ENCODE data around the gene ANKUB1. TPM values are rescaled to one million over a fixed set of nuclear protein-coding genes. Genes with fewer than 3 reads are reported as not detected.

ANKUB1 gene
- total RNA-seq, 2 experiments from 2014 or later: not detected

DNA sequence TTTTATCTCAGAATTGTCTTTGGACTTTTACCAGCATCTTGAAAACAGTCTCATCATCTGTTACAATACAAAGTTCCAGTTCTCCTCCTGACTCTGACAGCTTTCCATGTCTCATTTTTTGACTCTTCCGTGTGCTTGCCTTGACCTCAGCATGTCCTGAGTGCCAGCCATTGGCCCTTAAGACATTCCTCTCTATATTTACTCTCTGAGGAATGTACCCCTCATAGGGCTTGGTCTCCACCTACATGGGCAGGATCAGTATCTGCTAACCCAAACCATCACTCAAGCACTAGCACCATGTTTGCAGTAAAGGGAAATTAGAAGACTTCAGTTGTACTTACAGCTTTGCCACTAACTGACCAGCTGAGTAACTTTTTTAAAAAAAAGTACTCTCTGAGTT lies 16.2 kb downstream of the ANKUB1 start:
- intact Hi-C loops (cut with DNase I, micrococcal nuclease): no loop called here
- DNase-seq: no peak
- no peaks in the 10 kb centered on the region for H3K4me1 ChIP-seq (ENCODE audit: insufficient read depth, low read length)
- Mint-ChIP-seq H3K27ac (no peak overlapping the region), H3K9me3 (no peaks in the 10 kb centered on the region), H3K4me1 (ENCODE audit: low read depth) (no peaks in the 10 kb centered on the region), H3K36me3 (ENCODE audit: low read depth) (no peaks in the 10 kb centered on the region), H3K27me3 (no peaks in the 10 kb centered on the region), H3K4me3 (no peak overlapping the region)
- H3K4me3 ChIP-seq (ENCODE audit: low read length): no peak overlapping the region
- H3K9me3 ChIP-seq (ENCODE audit: control insufficient read depth in 1 of 2, insufficient read depth in 1 of 2, low read length in 2 of 2): no peaks in the 10 kb centered on the region
- no peaks in the 10 kb centered on the region for H3K27me3 ChIP-seq (ENCODE audit: control insufficient read depth in 1 of 2, insufficient read depth in 2 of 2, low read length in 2 of 2)
- H3K36me3 ChIP-seq (ENCODE audit: insufficient read depth, low read length): no peaks in the 10 kb centered on the region
- TF ChIP-seq, protein P1, sequence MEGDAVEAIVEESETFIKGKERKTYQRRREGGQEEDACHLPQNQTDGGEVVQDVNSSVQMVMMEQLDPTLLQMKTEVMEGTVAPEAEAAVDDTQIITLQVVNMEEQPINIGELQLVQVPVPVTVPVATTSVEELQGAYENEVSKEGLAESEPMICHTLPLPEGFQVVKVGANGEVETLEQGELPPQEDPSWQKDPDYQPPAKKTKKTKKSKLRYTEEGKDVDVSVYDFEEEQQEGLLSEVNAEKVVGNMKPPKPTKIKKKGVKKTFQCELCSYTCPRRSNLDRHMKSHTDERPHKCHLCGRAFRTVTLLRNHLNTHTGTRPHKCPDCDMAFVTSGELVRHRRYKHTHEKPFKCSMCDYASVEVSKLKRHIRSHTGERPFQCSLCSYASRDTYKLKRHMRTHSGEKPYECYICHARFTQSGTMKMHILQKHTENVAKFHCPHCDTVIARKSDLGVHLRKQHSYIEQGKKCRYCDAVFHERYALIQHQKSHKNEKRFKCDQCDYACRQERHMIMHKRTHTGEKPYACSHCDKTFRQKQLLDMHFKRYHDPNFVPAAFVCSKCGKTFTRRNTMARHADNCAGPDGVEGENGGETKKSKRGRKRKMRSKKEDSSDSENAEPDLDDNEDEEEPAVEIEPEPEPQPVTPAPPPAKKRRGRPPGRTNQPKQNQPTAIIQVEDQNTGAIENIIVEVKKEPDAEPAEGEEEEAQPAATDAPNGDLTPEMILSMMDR (IDR thresholded peaks at IDR 0.05): no peak
- ChIA-PET POLR2A (no interaction called here), CTCF (no interaction called here)
- ATAC-seq (ENCODE audit: poor library complexity): no peak
- H3K27ac ChIP-seq (ENCODE audit: low read depth in 1 of 2, low read length in 2 of 2): no peak overlapping the region

DNA sequence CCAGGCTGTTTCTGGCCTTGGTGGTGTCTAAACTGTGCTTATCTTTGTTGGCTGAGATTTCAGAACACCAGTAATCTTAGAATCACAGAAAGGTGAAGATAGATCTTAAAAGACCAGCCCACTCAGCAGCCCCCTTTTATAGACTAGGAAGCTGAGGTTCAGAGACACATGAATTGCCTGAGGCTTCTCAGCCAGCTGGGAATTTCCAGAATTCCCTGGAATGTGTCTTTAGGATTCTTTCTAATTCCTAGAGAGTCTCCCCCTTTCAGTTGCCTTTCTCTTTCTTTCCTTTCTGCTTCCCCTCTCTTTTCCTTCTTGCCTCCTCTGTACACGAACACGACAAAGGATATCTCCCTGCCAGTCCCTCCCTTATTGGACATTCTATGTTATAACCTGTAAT lies 19.5 kb downstream of the ANKUB1 start:
- H3K36me3 Mint-ChIP-seq (ENCODE audit: low read depth): no peaks in the 10 kb centered on the region
- H3K27ac ChIP-seq (ENCODE audit: low read depth in 1 of 2, low read length in 2 of 2): no peak overlapping the region
- H3K9me3 Mint-ChIP-seq: no peaks in the 10 kb centered on the region
- no peak overlapping the region for H3K4me3 Mint-ChIP-seq
- POLR2A ChIA-PET: no interaction called here
- no peaks in the 10 kb centered on the region for H3K36me3 ChIP-seq (ENCODE audit: insufficient read depth, low read length)
- H3K9me3 ChIP-seq (ENCODE audit: control insufficient read depth in 1 of 2, insufficient read depth in 1 of 2, low read length in 2 of 2): no peaks in the 10 kb centered on the region
- intact Hi-C loops (cut with DNase I, micrococcal nuclease): loop anchor here in 1 of 2 experiments (5.0 kb wide), 2 partner anchors 261 to 656 kb away; no protein-coding TSS in a partner anchor
- H3K27me3 Mint-ChIP-seq: peaks cover 11% of the 10 kb centered on the region
- H3K4me1 ChIP-seq (ENCODE audit: insufficient read depth, low read length): no peaks in the 10 kb centered on the region
- TF ChIP-seq, protein P1 (IDR thresholded peaks at IDR 0.05): no peak
- no peaks in the 10 kb centered on the region for H3K4me1 Mint-ChIP-seq (ENCODE audit: low read depth)
- no peak for DNase-seq
- H3K27me3 ChIP-seq (ENCODE audit: control insufficient read depth in 1 of 2, insufficient read depth in 2 of 2, low read length in 2 of 2): no peaks in the 10 kb centered on the region
- H3K27ac Mint-ChIP-seq: no peak overlapping the region
- CTCF ChIA-PET: no interaction called here
- no peak for ATAC-seq (ENCODE audit: poor library complexity)
- no peak overlapping the region for H3K4me3 ChIP-seq (ENCODE audit: low read length)

DNA sequence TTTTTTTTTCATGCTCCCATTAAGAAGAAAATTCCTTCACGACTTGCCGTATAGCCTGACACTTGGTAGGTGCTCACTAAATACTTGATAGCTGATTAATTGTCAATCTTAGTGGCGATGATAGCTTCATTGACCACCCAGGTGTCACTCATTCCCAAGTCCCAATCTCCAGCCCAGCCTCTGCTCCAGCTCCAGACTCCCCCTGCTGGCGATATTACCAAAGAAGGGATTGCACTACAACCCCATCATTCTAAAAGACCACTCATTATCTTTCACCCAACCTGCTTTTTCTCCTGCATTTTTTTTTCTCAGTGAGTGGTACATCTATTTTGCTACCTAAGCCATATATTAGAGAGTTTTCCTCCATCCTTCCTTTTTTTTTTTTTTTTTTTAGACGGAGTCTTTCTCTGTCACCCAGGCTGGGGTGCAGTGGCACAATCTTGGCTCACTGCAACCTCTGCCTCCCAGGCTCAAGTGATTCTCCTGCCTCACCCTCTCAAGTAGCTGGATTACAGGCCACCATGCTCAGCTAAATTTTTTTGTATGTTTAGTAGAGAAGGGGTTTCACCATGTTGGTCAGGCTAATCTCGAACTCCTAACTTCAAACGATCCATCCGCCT lies 20.6 kb downstream of the ANKUB1 start:
- Mint-ChIP-seq H3K27me3 (peaks cover 19% of the 10 kb centered on the region), H3K4me3 (no peak overlapping the region), H3K36me3 (ENCODE audit: low read depth) (no peaks in the 10 kb centered on the region), H3K27ac (no peak overlapping the region), H3K4me1 (ENCODE audit: low read depth) (no peaks in the 10 kb centered on the region), H3K9me3 (no peaks in the 10 kb centered on the region)
- DNase-seq (peak in 10 of 14 experiments; percentile 1 to 58 (median 10)), ATAC-seq (ENCODE audit: poor library complexity) (no peak)
- ChIA-PET POLR2A (no interaction called here), CTCF (interaction anchor here (0.7 to 1.3 kb wide), 7 partner anchors 8 to 936 kb away, joined by 3 to 4 read pairs (median 3); no protein-coding TSS in a partner anchor)
- H3K9me3 ChIP-seq (ENCODE audit: control insufficient read depth in 1 of 2, insufficient read depth in 1 of 2, low read length in 2 of 2): no peaks in the 10 kb centered on the region
- H3K27me3 ChIP-seq (ENCODE audit: control insufficient read depth in 1 of 2, insufficient read depth in 2 of 2, low read length in 2 of 2): peaks cover 0 to 5% of the 10 kb centered on the region in 2 experiments
- no peaks in the 10 kb centered on the region for H3K36me3 ChIP-seq (ENCODE audit: insufficient read depth, low read length)
- TF ChIP-seq, protein P1 (IDR thresholded peaks at IDR 0.05): peak; percentile 68
- H3K4me1 ChIP-seq (ENCODE audit: insufficient read depth, low read length): no peaks in the 10 kb centered on the region
- intact Hi-C loops (cut with DNase I, micrococcal nuclease): loop anchor here (2.0 to 5.0 kb wide), 3 partner anchors 259 to 654 kb away; no protein-coding TSS in a partner anchor
- no peak overlapping the region for H3K4me3 ChIP-seq (ENCODE audit: low read length)
- H3K27ac ChIP-seq (ENCODE audit: low read depth in 1 of 2, low read length in 2 of 2): no peak overlapping the region

Measured in CD4-positive, alpha-beta T cell (primary cell).